Keratinocyte (primary cell): ENCODE data around the gene ISYNA1. TPM values are rescaled to one million over a fixed set of nuclear protein-coding genes. Genes with fewer than 3 reads are reported as not detected.

ENCODE experiments used
- DNase-seq: peaks from one replicate; pipeline ENCODE4 v3.0.0-alpha.2; 2011; ENCODE audit warnings: low read depth, missing footprints, low spot score
- FAIRE-seq: peaks from 2 replicates; lab custom pipeline; 2011; peaks lifted over from hg19 to GRCh38; lab: Jason Lieb, UNC
- H2AFZ ChIP-seq: 2 replicates; pipeline ENCODE4 v1.6.0; 2012; ENCODE audit warnings: low read length, control low read depth, inconsistent platforms; ENCODE audit not compliant: control insufficient read depth
- H3K27ac ChIP-seq: 2 replicates; pipeline ENCODE4 v1.5.1; 2011; ENCODE audit warnings: low read length; ENCODE audit not compliant: control insufficient read depth, insufficient read depth
- H3K27me3 ChIP-seq: 3 replicates; pipeline ENCODE4 v1.6.0; 2011; ENCODE audit warnings: low read length; ENCODE audit not compliant: control insufficient read depth, insufficient read depth; ENCODE audit errors: extremely low read depth
- H3K36me3 ChIP-seq, 2 experiments: 2 replicates in 1 of 2; 3 replicates in 1 of 2; pipeline ENCODE4 v1.5.1; 2011; ENCODE audit warnings: low read length in 2 of 2, mild to moderate bottlenecking in 1 of 2; ENCODE audit not compliant: control insufficient read depth in 2 of 2, insufficient read depth in 2 of 2; ENCODE audit errors: extremely low read depth in 1 of 2
- H3K4me1 ChIP-seq: 3 replicates; pipeline ENCODE4 v1.5.1; 2011; ENCODE audit warnings: low read length; ENCODE audit not compliant: control insufficient read depth, insufficient read depth; ENCODE audit errors: extremely low read depth
- H3K4me2 ChIP-seq: 3 replicates; pipeline ENCODE4 v1.6.0; 2011; ENCODE audit warnings: low read depth, low read length; ENCODE audit not compliant: control insufficient read depth, insufficient read depth; ENCODE audit errors: extremely low read depth
- H3K4me3 ChIP-seq, 3 experiments: fragments of 200-600 bp in 1 of 3; sonication (generic) in 1 of 3; 2 replicates in 2 of 3; 3 replicates in 1 of 3; pipeline ENCODE4 v1.5.1; 2011 to 2016; ENCODE audit warnings: low read length in 3 of 3, mild to moderate bottlenecking in 3 of 3, control low read depth in 2 of 3, inconsistent platforms in 1 of 3, low read depth in 1 of 3, mixed read lengths in 1 of 3, mixed run types in 1 of 3, moderate library complexity in 1 of 3; ENCODE audit not compliant: control insufficient read depth in 2 of 3, insufficient read depth in 2 of 3; ENCODE audit errors: extremely low read depth in 1 of 3
- H3K79me2 ChIP-seq: 2 replicates; pipeline ENCODE4 v1.6.0; 2012; ENCODE audit warnings: low read length; ENCODE audit not compliant: control insufficient read depth, insufficient read depth
- H3K9ac ChIP-seq: 3 replicates; pipeline ENCODE4 v1.6.0; 2011; ENCODE audit warnings: low read length; ENCODE audit not compliant: control insufficient read depth, insufficient read depth; ENCODE audit errors: extremely low read depth
- H3K9me1 ChIP-seq: 3 replicates; pipeline ENCODE4 v1.6.0; 2011; ENCODE audit warnings: low read length; ENCODE audit not compliant: control insufficient read depth, insufficient read depth; ENCODE audit errors: extremely low read depth
- H3K9me3 ChIP-seq: 2 replicates; pipeline ENCODE4 v1.5.1; 2012; ENCODE audit warnings: low read depth, low read length; ENCODE audit not compliant: control insufficient read depth
- H4K20me1 ChIP-seq: 3 replicates; pipeline ENCODE4 v1.6.0; 2011; ENCODE audit warnings: low read length; ENCODE audit not compliant: control insufficient read depth, insufficient read depth; ENCODE audit errors: extremely low read depth
- EZH2 ChIP-seq: IDR thresholded peaks from one replicate; pipeline ENCODE4 v1.6.1; 2012; ENCODE audit warnings: inconsistent platforms, mild to moderate bottlenecking, low read length, moderate library complexity
- dilution Hi-C: fragments of 300-500 bp; cut with MboI; formaldehyde crosslinking; loops from one replicate; pipeline ENCODE4 v1.7.0; 2020; ENCODE audit warnings: low sequenced_read_pairs; ENCODE audit not compliant: extremely low pct_ligation_motif_present
- polyA plus RNA-seq, 5 experiments: library from polyadenylated mRNA; depleted of rRNA in 3 of 5; stranded (reverse) in 3 of 5; stranded (forward) in 1 of 5; unstranded in 1 of 5; fragments of >200 nt; gene quantifications; 1 replicate in 1 of 5; 2 replicates in 3 of 5; 3 replicates in 1 of 5; pipeline versions ENCODE4 v1.2.1 to v1.2.3, GENCODE V29; 2011 to 2012; ENCODE audit warnings: missing spikeins in 2 of 5, low read depth in 1 of 5, low replicate concordance in 1 of 5
- TF ChIP-seq, protein P1 (sequence below), 3 experiments: IDR thresholded peaks in 1 of 3; conservative IDR thresholded peaks in 1 of 3; optimal IDR thresholded peaks in 1 of 3; 2 replicates in 2 of 3; 3 replicates in 1 of 3; pipeline versions ENCODE3 to v1.5.1; 2011; ENCODE audit warnings: low read length in 3 of 3, mild to moderate bottlenecking in 3 of 3, moderate library complexity in 2 of 3, control low read depth in 1 of 3, inconsistent platforms in 1 of 3; ENCODE audit not compliant: insufficient read depth in 2 of 3; ENCODE audit errors: extremely low read depth in 1 of 3

ISYNA1 gene
- polyA plus RNA-seq, 1 donor (not counting 4 experiments of a cell fraction or from before 2014, with no cell fraction given): 3.5 TPM

DNA sequence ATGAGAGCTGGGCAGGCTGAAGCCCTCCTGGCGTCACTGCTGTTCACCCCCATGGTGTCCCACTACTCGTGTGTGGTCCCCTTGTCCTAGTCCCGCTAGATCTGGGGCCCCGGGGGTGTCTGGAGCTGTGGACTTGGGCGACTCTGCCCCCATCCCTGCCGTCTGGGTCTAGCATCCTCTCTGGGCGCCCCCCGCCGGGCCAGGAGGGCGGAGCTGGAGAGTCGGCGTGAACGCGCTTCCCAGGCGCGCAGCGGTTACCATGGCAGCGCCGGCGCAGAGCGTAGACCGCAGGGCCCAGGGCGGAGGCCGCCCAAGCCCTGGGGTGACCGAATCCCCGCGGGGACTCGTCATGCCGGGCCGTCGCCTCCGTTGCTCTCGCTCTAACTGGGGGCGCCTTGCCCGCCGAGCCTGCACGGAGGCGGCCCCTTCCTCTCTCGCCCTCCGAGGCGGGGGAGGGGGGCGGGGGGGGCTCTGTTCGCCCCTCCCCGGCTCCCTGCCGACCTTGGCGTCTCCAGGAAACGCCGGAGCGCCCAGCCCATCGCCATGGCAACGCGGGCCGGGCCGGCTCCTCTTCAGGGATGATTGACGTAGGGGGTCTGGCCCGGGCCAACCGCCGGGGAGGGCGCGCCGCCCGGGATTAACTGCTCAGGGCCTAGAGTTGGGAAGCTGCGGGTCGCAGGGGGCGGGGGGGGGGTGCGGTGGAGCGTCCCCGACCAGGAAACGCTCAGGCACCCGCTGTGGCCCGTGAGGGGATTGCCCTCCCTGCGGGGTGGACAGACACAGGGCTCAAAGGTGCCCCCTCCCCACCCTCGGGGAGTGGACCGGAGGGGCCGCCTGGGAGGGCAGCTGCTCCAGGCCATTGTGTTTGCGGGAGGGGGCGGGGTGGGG, 8.9 kb downstream of the ISYNA1 start:
- dilution Hi-C loops: no loop called here
- no peak for DNase-seq
- no peak overlapping the region for H3K9ac ChIP-seq
- no peaks in the 10 kb centered on the region for H3K79me2 ChIP-seq
- H3K4me1 ChIP-seq: peaks cover 3% of the 10 kb centered on the region
- H3K27me3 ChIP-seq: no peaks in the 10 kb centered on the region
- H3K4me3 ChIP-seq: no peak overlapping the region
- H2AFZ ChIP-seq: no peak overlapping the region
- H4K20me1 ChIP-seq: peaks cover 9% of the 10 kb centered on the region
- H3K27ac ChIP-seq: no peak overlapping the region
- no peaks in the 10 kb centered on the region for H3K9me3 ChIP-seq
- TF ChIP-seq EZH2: no peak
- TF ChIP-seq, protein P1, sequence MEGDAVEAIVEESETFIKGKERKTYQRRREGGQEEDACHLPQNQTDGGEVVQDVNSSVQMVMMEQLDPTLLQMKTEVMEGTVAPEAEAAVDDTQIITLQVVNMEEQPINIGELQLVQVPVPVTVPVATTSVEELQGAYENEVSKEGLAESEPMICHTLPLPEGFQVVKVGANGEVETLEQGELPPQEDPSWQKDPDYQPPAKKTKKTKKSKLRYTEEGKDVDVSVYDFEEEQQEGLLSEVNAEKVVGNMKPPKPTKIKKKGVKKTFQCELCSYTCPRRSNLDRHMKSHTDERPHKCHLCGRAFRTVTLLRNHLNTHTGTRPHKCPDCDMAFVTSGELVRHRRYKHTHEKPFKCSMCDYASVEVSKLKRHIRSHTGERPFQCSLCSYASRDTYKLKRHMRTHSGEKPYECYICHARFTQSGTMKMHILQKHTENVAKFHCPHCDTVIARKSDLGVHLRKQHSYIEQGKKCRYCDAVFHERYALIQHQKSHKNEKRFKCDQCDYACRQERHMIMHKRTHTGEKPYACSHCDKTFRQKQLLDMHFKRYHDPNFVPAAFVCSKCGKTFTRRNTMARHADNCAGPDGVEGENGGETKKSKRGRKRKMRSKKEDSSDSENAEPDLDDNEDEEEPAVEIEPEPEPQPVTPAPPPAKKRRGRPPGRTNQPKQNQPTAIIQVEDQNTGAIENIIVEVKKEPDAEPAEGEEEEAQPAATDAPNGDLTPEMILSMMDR (optimal IDR thresholded peaks at IDR 0.05 in 1 of 3, IDR thresholded peaks at IDR 0.05 in 1 of 3, conservative IDR thresholded peaks at IDR 0.05 in 1 of 3; ENCODE audit: extremely low read depth in 1 of 3, insufficient read depth in 2 of 3, low read length in 3 of 3): no peak
- no peak overlapping the region for H3K4me2 ChIP-seq
- H3K36me3 ChIP-seq: peaks cover 0 to 1% of the 10 kb centered on the region in 2 experiments
- no peaks in the 10 kb centered on the region for H3K9me1 ChIP-seq
- FAIRE-seq: no peak

DNA sequence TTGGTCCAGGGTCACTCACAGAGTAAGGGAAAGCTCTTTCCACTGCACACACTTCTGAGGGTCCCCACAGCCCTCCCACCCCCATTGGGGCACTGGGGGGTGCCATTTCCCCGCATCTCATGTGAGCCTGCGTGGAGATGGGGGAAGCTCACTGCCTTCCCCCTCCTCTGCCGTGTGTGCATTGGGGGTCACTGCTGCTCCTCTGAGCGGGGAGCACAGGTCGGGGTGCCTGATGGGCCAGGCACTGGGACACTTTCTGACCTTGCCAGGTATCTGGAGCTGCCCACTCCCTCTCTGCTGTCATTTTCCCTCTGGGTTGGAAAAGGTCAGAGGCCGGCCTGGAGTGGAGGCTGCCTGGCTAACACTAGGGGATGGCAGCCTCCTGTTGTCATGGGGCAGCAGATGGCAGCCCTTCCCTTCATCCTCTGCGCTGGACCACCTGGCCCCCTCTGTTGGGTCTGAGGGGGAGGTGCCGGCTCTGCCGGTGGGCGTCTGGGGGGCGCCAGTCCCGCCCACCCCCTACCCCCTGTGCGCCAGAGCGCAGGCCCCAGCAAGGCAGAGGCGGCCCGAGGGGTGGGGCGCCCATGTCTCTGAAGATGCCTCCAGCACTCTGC, 9.7 kb downstream of the ISYNA1 start:
- TF ChIP-seq, protein P1 (optimal IDR thresholded peaks at IDR 0.05 in 1 of 3, IDR thresholded peaks at IDR 0.05 in 1 of 3, conservative IDR thresholded peaks at IDR 0.05 in 1 of 3; ENCODE audit: extremely low read depth in 1 of 3, insufficient read depth in 2 of 3, low read length in 3 of 3): no peak
- no peak for TF ChIP-seq EZH2
- no peaks in the 10 kb centered on the region for H3K9me1 ChIP-seq
- H3K4me2 ChIP-seq: no peak overlapping the region
- dilution Hi-C loops: no loop called here
- DNase-seq (no peak), FAIRE-seq (no peak)
- H3K79me2 ChIP-seq: peaks cover 4% of the 10 kb centered on the region
- H3K9ac ChIP-seq: no peak overlapping the region
- H3K4me3 ChIP-seq: no peak overlapping the region
- H3K27ac ChIP-seq: no peak overlapping the region
- H3K9me3 ChIP-seq: no peaks in the 10 kb centered on the region
- no peak overlapping the region for H2AFZ ChIP-seq
- H4K20me1 ChIP-seq: peaks cover 9% of the 10 kb centered on the region
- H3K36me3 ChIP-seq: peaks cover 0 to 1% of the 10 kb centered on the region in 2 experiments
- H3K4me1 ChIP-seq: peaks cover 3% of the 10 kb centered on the region
- H3K27me3 ChIP-seq: no peaks in the 10 kb centered on the region
